ENCODE measurements around the gene APOBEC4.
"Not testable (repeated sequence)": the region's sequence is repeated elsewhere in the genome, so short reads cannot be mapped to it uniquely, and the experiment has no call there.

Gene APOBEC4

GRCh38 chr1:183633676-183634343 lies 19.3 kb downstream of the APOBEC4 start:
- peak; percentile 41 for DNase-seq

GRCh38 chr1:183632964-183633363 lies 20.2 kb downstream of the APOBEC4 start:
- no peak for DNase-seq

- no peak for DNase-seq
Observed at GRCh38 chr1:183632114-183632513, 21.0 kb downstream of the APOBEC4 start.

GRCh38 chr1:183630748-183631147 lies 22.4 kb downstream of the APOBEC4 start:
- no peak for DNase-seq

DNA sequence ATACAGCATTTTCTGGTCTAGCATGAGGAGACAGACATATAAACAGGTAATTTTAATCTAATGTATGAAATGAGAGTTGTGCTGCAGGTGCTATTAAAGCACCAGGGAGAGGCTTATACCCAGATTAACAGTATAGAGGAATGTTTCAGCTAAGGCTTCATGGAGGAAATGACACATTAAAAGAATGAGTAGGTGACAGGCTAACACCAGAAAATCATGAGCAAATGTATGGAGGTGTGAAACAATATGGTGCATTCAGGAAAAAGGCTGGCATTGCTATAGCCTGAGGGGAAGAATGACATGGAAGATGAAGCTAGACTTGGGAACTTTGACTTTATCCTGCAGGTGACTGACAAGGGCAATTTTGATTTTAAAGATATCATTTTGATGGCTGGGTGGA lies 24.6 kb downstream of the APOBEC4 start:
- DNase-seq: no peak

DNA sequence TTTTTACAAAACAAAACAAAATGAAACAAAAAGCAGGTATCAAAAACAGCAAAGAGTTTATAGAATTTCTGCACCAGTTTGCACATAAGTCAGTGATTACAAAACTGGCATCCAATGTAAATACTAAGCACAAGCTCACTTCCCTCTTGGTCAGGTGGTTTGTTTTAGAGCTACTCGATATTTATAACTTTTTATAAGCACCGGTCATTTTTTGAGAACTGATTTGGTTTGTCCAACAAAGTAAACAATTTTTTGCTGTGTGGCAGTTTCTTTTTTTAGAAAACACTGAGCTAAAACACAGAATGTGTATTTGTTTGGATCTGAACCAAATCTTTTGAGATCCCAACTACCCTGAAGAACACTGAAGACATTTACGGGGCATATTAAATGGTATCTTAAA lies 26.9 kb downstream of the APOBEC4 start:
- not testable (repeated sequence) for DNase-seq

DNA sequence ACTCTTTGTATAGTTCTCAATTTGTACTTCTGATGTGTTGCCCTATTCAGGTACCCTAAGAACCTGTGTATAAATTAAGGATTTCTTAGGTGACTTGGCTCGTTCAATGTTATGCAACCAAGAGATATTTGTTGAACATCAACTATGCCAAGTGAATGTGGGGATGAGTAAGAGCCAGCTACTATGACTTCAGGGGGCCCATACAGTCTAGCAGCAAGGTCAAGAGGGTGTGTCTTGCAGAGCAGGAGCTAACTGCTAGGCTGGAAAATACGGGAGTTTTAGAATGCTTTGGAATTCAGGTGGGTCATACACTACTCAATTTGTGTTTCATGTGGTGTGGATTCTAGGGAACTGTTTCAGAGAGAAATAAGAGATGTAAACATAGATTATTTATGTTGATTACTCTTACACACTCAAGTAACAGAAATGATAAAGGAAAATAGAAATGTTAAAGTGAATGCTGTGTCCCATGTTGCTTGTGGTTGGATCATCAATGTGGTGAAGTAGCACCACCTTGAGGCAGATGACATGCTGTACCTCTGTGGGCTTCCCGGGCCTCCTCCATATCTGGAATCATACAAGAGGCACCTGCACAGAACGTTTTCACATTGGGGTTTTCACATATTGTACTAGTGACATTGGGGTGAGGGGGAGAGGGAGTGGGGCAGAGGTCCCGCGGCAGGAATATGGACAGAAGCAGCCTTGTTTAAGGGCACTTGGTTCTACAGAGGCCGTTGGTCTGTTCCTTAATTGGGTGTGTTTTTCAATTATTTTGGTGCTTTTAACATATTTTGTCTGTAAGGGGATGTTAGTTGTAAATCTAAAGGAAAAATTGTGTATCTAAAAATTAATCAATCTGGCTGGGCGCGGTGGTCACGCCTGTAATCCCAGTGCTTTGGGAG lies 30.0 kb downstream of the APOBEC4 start:
- peak; percentile 8 for DNase-seq

GRCh38 chr1:183622013-183622412 lies 31.1 kb downstream of the APOBEC4 start:
- DNase-seq: no peak

GRCh38 chr1:183620311-183620710 lies 32.8 kb downstream of the APOBEC4 start:
- DNase-seq: no peak

GRCh38 chr1:183619781-183620180 lies 33.3 kb downstream of the APOBEC4 start:
- DNase-seq: no peak

DNA sequence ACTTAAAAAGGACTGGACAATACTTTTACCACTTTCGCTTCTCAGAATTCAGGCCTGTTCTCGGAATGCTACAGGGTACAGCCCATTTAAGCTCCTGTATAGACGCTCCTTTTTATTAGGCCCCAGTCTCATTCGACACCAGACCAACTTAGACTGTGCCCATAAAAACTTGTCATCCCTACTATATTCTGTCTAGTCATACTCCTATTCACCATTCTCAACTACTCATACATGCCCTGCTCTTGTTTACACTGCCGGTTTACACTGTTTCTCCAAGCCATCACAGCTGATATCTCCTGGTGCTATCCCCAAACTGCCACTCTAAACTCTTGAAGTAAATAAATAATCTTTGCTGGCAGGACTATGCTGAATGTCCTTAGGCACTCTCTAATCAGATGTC lies 34.9 kb downstream of the APOBEC4 start:
- not testable (repeated sequence) for DNase-seq

- DNase-seq: not testable (repeated sequence)
Observed at GRCh38 chr1:183612975-183613374, 40.1 kb downstream of the APOBEC4 start.

DNA sequence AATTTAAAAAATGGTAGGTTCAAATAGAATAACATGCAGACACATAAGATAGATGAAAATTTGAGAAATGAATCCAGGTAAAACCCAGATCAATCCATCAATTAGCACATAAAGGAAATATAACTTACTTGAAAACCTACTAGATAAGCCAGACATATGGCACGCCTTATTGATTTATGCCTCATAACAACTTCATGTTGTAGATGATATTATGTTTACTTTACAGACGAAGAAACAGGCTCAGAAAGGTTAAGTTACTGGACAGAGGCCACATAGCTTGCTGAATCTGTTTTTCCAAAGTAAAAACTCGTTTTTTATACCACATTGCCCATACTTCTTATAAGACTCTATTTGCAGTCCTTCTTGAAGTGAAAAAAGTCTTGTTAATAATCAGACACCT lies 40.7 kb downstream of the APOBEC4 start:
- no peak for DNase-seq

GRCh38 chr1:183611021-183611420 lies 42.1 kb downstream of the APOBEC4 start:
- no peak for DNase-seq

GRCh38 chr1:183609759-183610452 lies 43.2 kb downstream of the APOBEC4 start:
- DNase-seq: peak; percentile 24

DNA sequence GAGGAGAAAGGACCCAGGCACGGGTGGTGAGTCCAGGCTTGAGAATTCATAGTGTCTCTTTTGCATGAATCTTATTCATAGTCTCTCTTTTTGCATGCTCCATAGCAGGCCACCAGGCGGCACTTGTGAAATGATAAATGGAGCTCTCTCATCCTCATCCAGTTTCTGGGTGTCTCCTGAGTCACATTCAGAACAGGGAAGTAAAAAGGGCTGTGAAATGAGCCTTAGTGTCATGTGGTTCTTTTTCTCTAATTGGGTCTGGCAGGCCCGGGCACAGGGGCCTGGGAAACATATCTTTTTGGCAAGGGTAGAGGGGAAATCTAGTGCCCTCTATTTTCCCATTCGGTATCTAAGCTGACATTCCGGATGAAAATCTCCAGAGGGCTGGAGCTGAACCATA lies 43.8 kb downstream of the APOBEC4 start:
- no peak for DNase-seq

DNA sequence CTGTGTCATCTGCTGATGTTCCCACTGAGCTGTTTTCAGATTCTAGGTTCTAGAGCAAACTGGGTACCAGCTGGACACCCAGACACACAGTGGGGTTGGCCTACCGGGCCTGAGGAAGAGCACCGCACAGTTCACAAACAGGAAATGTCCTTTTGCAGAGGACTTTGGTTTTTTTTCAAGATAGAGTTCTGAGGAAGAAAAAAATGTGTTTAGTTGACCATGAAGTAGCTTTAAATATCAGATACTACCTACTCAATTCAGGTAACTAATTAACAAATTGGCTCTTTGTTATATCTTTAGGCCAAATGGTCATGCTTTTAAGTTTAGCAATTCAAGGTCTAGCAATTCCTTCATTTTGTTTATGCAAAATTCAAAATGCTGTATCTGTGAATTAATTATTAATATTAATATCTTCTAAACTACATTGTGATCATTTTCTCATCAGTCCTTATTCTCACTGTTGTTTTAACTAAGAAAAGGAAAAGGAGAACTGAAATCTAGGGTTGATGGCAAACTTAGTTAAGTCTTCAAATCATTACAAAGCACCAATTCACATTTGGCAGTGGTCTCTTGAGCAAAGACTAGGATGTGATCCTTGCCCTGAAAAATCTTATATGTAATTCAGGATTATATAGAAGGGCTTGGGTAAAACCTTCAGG lies 45.7 kb downstream of the APOBEC4 start:
- DNase-seq: no peak

DNA sequence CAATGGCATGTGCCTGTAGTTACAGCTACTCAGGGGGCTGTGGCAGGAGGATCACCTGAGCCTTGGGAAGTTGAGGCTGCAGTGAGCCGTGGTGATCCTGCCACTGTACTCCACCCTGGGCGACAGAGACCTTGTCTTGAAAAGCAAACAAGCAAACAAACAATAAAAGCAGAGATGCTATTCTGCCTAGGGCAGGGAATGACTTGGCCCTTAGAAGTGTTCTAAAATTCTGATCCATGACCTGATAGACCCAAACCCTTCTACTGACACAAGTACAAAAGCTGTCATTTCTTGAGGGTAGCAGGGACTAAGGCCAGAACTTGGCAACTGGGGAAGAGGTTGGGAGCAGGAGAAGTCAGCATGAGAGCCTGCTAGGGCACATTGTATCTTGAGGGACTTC lies 47.2 kb downstream of the APOBEC4 start:
- no peak for DNase-seq

- DNase-seq: no peak
Observed at GRCh38 chr1:183604815-183605214, 48.3 kb downstream of the APOBEC4 start.

DNA sequence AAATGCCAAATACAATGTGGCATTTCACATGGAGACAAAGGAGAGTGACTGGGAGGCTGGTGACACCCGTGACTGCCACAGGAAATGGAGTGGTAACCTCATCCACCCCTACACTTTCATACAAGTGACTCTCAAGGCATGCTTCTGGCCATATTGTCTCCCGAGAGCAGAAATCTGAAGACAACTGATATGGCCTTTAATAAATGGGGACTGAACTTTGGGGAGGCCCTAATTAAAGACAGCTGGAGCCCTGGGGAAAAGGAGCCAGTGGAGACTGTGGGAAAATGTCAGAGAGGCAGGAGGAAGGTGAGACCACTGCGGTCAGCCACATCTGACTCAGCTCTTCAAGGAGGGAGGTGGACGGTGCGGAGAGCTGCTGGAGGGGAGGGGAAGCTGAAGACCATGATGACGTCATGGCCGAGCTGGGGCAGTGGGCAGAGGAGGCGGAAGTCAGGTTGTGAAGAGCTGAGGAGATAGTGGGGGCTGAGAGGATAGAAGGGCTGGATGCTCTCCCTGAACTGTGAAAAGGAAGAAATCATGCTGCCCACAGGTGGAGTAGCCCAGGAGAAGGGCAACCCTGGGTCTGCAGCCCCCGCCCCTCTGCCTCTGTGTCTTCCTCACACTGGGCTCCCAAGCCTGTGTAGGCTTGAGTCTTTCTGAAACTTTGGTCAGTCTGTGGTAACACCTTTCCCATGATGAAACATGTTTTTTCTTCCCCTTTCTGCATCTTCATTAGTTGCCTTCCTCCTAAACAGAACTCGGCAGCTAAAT lies 48.9 kb downstream of the APOBEC4 start:
- peak; percentile 5 for DNase-seq

GRCh38 chr1:183602510-183602909 lies 50.6 kb downstream of the APOBEC4 start:
- DNase-seq: no peak

GRCh38 chr1:183600634-183601033 lies 52.5 kb downstream of the APOBEC4 start:
- DNase-seq: no peak

Data from NCI-H2029 (cell line).